ENCODE results near the gene FHAD1.

Gene FHAD1

GRCh38 chr1:15353839-15354579 is 107.0 kb downstream of the FHAD1 start:
- TF ChIP-seq REST (IDR thresholded peaks at IDR 0.05; ENCODE audit: low read depth) (no peak), EGR1 (IDR thresholded peaks at IDR 0.05) (no peak), NFIC (IDR thresholded peaks at IDR 0.05) (no peak), YY1 (IDR thresholded peaks at IDR 0.05; ENCODE audit: low read depth) (no peak), CREB1 (IDR thresholded peaks at IDR 0.05; ENCODE audit: low read depth) (no peak), RAD21 (IDR thresholded peaks at IDR 0.05; ENCODE audit: low read depth) (no peak), TAF1 (IDR thresholded peaks at IDR 0.05; ENCODE audit: low read depth) (no peak), EP300 (IDR thresholded peaks at IDR 0.05; ENCODE audit: borderline replicate concordance) (no peak)

- TF ChIP-seq FOXM1 (IDR thresholded peaks at IDR 0.05; ENCODE audit: borderline replicate concordance, low read depth) (no peak), ZBTB7A (IDR thresholded peaks at IDR 0.05; ENCODE audit: low read depth) (no peak), MAX (IDR thresholded peaks at IDR 0.05) (no peak), EGR1 (IDR thresholded peaks at IDR 0.05) (no peak), TAF1 (IDR thresholded peaks at IDR 0.05; ENCODE audit: low read depth) (no peak), TEAD4 (IDR thresholded peaks at IDR 0.05) (no peak), CREB1 (IDR thresholded peaks at IDR 0.05; ENCODE audit: low read depth) (no peak)
These were observed 107.5 kb downstream of the FHAD1 start for GRCh38 chr1:15354580-15354965.

GRCh38 chr1:15355968-15356625 is 109.1 kb downstream of the FHAD1 start:
- no peak for TF ChIP-seq TAF1 (IDR thresholded peaks at IDR 0.05; ENCODE audit: low read depth)
- TF ChIP-seq RAD21 (IDR thresholded peaks at IDR 0.05; ENCODE audit: low read depth) = no peak
- TF ChIP-seq EGR1 (IDR thresholded peaks at IDR 0.05) = no peak
- TF ChIP-seq CEBPB (IDR thresholded peaks at IDR 0.05) = no peak
- no peak for TF ChIP-seq EP300 (IDR thresholded peaks at IDR 0.05; ENCODE audit: borderline replicate concordance)
- TF ChIP-seq TCF12 (IDR thresholded peaks at IDR 0.05; ENCODE audit: low read depth) = no peak
- no peak for TF ChIP-seq TEAD4 (IDR thresholded peaks at IDR 0.05)
- no peak for TF ChIP-seq CREB1 (IDR thresholded peaks at IDR 0.05; ENCODE audit: low read depth)
- TF ChIP-seq NFIC (IDR thresholded peaks at IDR 0.05) = no peak
- no peak for TF ChIP-seq YY1 (IDR thresholded peaks at IDR 0.05; ENCODE audit: low read depth)
- no peak for TF ChIP-seq FOXM1 (IDR thresholded peaks at IDR 0.05; ENCODE audit: borderline replicate concordance, low read depth)
- TF ChIP-seq USF1 (IDR thresholded peaks at IDR 0.05) = no peak
- no peak for TF ChIP-seq MAX (IDR thresholded peaks at IDR 0.05)
- no peak for TF ChIP-seq REST (IDR thresholded peaks at IDR 0.05; ENCODE audit: low read depth)

- TF ChIP-seq REST (IDR thresholded peaks at IDR 0.05; ENCODE audit: low read depth) = no peak
These were observed 110.7 kb downstream of the FHAD1 start for GRCh38 chr1:15357612-15358207.
